ENCODE data around the gene LAMA5. TPM values are rescaled to one million over a fixed set of nuclear protein-coding genes. Genes with fewer than 3 reads are reported as not detected.

The LAMA5 gene
- total RNA-seq, 1 donor from 2014 or later: 35.0 TPM

DNA sequence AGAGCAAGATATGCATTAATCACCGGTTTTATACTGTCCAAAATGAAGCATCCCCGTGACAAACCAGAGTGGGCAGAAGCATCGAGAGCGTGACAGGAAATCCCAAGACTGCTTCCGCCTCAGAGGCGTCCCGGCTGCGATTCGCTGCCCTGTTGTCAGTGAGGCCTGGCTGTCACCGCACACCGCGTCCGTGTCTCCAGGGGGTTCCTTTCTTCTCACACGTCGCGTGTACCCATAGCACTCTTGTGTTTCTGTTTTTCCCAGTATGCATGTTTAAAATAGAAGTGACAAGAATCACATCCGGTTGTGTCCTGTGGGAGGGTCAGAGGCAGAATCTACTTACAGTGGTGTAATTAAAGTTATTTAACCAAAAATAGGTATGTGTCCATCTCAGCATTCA lies 72.6 kb downstream of the LAMA5 start:
- no peak overlapping the region for H3K27ac Mint-ChIP-seq (ENCODE audit: unreplicated experiment)
- peaks cover 12% of the 10 kb centered on the region for H3K4me1 Mint-ChIP-seq
- H3K9me3 Mint-ChIP-seq: no peaks in the 10 kb centered on the region
- DNase-seq (ENCODE audit: low read depth, low spot score): no peak
- H3K4me3 Mint-ChIP-seq: no peak overlapping the region
- peaks cover 2% of the 10 kb centered on the region for H3K36me3 Mint-ChIP-seq (ENCODE audit: low read depth)
- TF ChIP-seq, protein P1, sequence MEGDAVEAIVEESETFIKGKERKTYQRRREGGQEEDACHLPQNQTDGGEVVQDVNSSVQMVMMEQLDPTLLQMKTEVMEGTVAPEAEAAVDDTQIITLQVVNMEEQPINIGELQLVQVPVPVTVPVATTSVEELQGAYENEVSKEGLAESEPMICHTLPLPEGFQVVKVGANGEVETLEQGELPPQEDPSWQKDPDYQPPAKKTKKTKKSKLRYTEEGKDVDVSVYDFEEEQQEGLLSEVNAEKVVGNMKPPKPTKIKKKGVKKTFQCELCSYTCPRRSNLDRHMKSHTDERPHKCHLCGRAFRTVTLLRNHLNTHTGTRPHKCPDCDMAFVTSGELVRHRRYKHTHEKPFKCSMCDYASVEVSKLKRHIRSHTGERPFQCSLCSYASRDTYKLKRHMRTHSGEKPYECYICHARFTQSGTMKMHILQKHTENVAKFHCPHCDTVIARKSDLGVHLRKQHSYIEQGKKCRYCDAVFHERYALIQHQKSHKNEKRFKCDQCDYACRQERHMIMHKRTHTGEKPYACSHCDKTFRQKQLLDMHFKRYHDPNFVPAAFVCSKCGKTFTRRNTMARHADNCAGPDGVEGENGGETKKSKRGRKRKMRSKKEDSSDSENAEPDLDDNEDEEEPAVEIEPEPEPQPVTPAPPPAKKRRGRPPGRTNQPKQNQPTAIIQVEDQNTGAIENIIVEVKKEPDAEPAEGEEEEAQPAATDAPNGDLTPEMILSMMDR (conservative IDR thresholded peaks at IDR 0.05): no peak
- H3K27me3 Mint-ChIP-seq (ENCODE audit: low read depth): no peaks in the 10 kb centered on the region

DNA sequence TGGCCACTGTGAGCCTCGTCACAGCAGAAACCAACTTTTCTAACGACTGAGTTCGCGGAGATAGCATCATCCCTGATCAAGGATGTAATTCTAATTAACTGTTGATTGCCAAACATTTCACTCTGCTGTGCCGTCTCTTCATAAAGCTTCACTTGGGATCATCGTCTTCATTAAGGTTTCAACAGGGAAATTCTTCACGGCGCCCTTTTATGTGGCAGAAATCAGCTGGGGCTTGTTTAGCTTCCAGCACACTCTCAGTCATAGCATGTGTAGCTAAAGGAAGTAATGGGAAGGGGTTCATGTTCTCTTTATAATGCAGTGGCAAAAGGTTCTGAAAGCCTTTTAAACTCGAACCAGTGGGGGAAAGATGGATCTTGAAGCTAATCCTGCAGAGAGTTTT lies 73.2 kb downstream of the LAMA5 start:
- DNase-seq (ENCODE audit: low read depth, low spot score): no peak
- Mint-ChIP-seq H3K36me3 (ENCODE audit: low read depth) (peaks cover 2% of the 10 kb centered on the region), H3K4me3 (no peak overlapping the region), H3K27me3 (ENCODE audit: low read depth) (no peaks in the 10 kb centered on the region), H3K4me1 (peaks cover 12% of the 10 kb centered on the region), H3K9me3 (no peaks in the 10 kb centered on the region), H3K27ac (ENCODE audit: unreplicated experiment) (no peak overlapping the region)
- TF ChIP-seq, protein P1 (conservative IDR thresholded peaks at IDR 0.05): no peak

DNA sequence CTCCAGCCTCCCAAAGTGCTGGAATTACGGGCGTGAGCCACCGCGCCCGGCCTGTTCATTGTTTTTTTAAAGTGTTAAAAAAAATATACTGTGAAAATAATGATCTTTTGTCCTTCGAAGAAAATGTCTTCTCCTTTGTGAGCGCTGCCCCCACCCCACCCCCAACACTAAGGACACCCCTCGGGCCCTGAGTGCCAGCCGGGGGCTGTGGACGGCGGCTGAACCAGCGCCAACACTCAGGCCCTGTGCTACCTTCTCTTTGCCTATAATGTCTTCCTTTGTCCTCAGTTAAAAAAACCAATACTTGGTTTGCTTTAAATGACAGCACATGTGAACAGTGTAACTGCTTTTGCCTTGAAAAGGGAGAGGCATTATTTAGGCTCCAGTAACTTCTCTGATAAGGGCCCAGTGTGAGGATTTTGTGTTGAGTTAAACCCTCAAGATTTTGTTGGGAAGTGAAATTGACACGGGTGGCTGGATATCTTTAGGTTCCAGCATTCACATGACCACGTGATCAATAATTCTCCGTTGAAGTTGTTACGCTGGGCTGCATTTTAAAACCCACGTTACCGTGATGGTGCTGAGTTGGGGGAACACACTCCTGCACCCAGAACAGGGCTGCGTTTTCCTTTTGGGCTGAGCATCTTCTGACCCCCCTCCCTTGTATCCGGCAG lies 73.9 kb downstream of the LAMA5 start:
- TF ChIP-seq, protein P1 (conservative IDR thresholded peaks at IDR 0.05): no peak
- Mint-ChIP-seq H3K4me1 (peaks cover 12% of the 10 kb centered on the region), H3K27me3 (ENCODE audit: low read depth) (no peaks in the 10 kb centered on the region), H3K27ac (ENCODE audit: unreplicated experiment) (no peak overlapping the region), H3K36me3 (ENCODE audit: low read depth) (peaks cover 2% of the 10 kb centered on the region), H3K4me3 (no peak overlapping the region), H3K9me3 (no peaks in the 10 kb centered on the region)
- no peak for DNase-seq (ENCODE audit: low read depth, low spot score)

DNA sequence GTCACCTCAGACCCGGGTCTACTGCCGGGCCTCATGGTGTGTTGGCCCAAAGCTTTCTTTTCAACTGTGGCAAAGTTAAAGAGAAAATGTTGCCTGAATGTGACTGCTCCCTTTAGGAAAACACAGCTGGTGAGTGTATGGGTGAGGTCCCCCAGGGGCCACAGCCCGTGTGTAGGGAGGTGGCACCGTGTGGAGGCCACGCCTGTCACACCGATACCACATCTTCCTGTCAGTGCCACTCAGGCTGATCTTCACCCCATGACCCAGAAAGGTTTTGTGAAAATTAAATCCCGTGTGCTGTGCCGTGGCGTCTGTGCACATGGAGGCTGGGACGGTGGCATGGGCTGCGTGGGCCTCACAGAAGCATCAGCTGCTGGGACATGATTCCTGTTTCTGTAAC lies 75.0 kb downstream of the LAMA5 start:
- TF ChIP-seq, protein P1 (conservative IDR thresholded peaks at IDR 0.05): no peak
- no peaks in the 10 kb centered on the region for H3K9me3 Mint-ChIP-seq
- H3K36me3 Mint-ChIP-seq (ENCODE audit: low read depth): peaks cover 2% of the 10 kb centered on the region
- no peak for DNase-seq (ENCODE audit: low read depth, low spot score)
- H3K27me3 Mint-ChIP-seq (ENCODE audit: low read depth): no peaks in the 10 kb centered on the region
- peaks cover 12% of the 10 kb centered on the region for H3K4me1 Mint-ChIP-seq
- no peak overlapping the region for H3K27ac Mint-ChIP-seq (ENCODE audit: unreplicated experiment)
- no peak overlapping the region for H3K4me3 Mint-ChIP-seq

DNA sequence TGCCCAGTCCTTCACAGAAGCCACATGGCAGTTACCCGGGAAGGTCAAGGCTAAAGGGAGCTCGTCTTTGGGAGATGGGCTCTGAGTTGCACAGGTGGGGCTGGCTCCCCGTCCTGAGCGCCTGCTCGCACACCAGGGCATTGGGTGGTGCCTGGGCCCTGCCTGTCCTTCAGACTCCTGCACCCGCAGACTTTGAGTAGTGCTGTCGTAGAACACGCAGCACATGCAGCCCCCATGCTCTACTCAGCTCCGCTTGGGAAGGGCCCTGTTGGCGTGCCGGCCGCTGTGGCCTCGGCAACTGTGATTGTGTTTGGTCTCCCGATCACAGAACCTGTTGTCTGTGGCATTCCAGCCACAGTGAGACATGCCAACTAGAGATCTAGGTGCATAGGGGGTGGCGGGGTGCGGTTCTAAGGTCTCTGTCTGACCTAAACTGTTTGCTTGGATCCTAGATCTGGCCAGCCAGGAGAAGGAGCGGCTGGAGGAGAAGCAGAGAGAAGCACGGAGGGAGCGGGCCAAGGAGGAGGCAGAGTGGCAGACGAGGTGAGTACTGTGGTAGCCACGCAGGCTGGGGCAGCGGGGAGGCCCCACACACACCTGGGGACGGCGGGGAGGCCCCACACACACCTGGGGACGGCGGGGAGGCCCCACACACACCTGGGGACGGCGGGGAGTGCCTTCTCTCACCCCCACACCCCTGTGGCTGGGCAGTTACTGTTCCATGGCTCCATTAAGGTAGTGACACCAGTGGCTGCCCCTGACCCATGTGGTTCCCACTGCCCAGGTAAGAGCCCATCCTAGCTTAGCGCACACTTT lies 75.7 kb downstream of the LAMA5 start:
- Mint-ChIP-seq H3K4me1 (peaks cover 12% of the 10 kb centered on the region), H3K36me3 (ENCODE audit: low read depth) (peaks cover 2% of the 10 kb centered on the region), H3K4me3 (no peak overlapping the region), H3K9me3 (no peaks in the 10 kb centered on the region), H3K27me3 (ENCODE audit: low read depth) (no peaks in the 10 kb centered on the region), H3K27ac (ENCODE audit: unreplicated experiment) (peak overlapping the region; percentile 75)
- DNase-seq (ENCODE audit: low read depth, low spot score): no peak
- TF ChIP-seq, protein P1 (conservative IDR thresholded peaks at IDR 0.05): no peak
